Adrenal gland (tissue), 12 donors: ENCODE measurements around the gene RNU6-9. TPM values are rescaled to one million over a fixed set of nuclear protein-coding genes. Genes with fewer than 3 reads are reported as not detected.

Experiments used
- DNase-seq, 7 donors: peaks; one replicate each; pipeline ENCODE4 v3.0.0-alpha.2; 2019 to 2020
- H3K27ac ChIP-seq, 5 donors: fragments of 200-600 bp; sonication (generic) in 4 of 5; 1 replicate in 3 of 5; 2 replicates in 2 of 5; pipeline versions ENCODE4 v1.5.1 to v1.8.0; 2016 to 2020; ENCODE audit warnings: mild to moderate bottlenecking in 1 of 5
- H3K27me3 ChIP-seq: fragments of 200-600 bp; 2 replicates; pipeline ENCODE4 v1.8.0; 2021
- H3K36me3 ChIP-seq, 2 donors: fragments of 200-600 bp; replicated peaks in 1 of 2; 1 replicate in 1 of 2; 2 replicates in 1 of 2; pipeline versions ENCODE4 v1.5.1 to v1.8.0; 2018 to 2022
- H3K4me1 ChIP-seq, 2 donors: fragments of 200-600 bp; replicated peaks in 1 of 2; 1 replicate in 1 of 2; 2 replicates in 1 of 2; pipeline versions ENCODE4 v1.5.1 to v1.8.0; 2018 to 2021
- H3K4me3 ChIP-seq, 4 donors: fragments of 200-600 bp; sonication (generic) in 3 of 4; one replicate each; pipeline ENCODE4 v1.5.1; 2016 to 2018
- H3K9me3 ChIP-seq, 3 donors: fragments of 200-600 bp; sonication (generic) in 1 of 3; replicated peaks in 1 of 3; 1 replicate in 2 of 3; 2 replicates in 1 of 3; pipeline versions ENCODE4 v1.5.1 to v1.8.0; 2016 to 2021
- CTCF ChIP-seq, 6 experiments: fragments of 450-650 bp in 4 of 6; fragments of 200-600 bp in 2 of 6; sonication (generic) in 1 of 6; IDR thresholded peaks; 1 replicate in 5 of 6; 2 replicates in 1 of 6; pipeline versions ENCODE4 v1.5.1 to v1.8.0; 2016 to 2021; ENCODE audit warnings: antibody characterized with exemption in 6 of 6, mild to moderate bottlenecking in 2 of 6, moderate library complexity in 1 of 6
- POLR2A ChIP-seq, 2 donors: fragments of 450-650 bp; IDR thresholded peaks; one replicate each; pipeline ENCODE4 v1.6.1; 2017; ENCODE audit warnings: antibody characterized with exemption in 2 of 2, mild to moderate bottlenecking in 2 of 2, moderate library complexity in 1 of 2
- WGBS, 4 donors: extraction: QIAGEN DNeasy Blood & Tissue Kit in 2 of 4; methylation state at CpG; one replicate each; pipeline versions ENCODE4 v1.1.5 to v1.1.7; 2013 to 2017; 5-methylcytosine and 5-hydroxymethylcytosine counted together
- intact Hi-C, 2 donors: fragments of 100-400 bp; cut with DNase I; formaldehyde crosslinking; loops; one replicate each; pipeline versions ENCODE4 v1.14.1 to v1.15.0; 2022 to 2023
- polyA plus RNA-seq, 3 donors: library from polyadenylated mRNA; stranded (reverse); fragments of 200-250 nt in 2 of 3; fragments of 350-450 nt in 1 of 3; fragmentation: Illumina TruSeq in 1 of 3; extraction: RNeasy Lipid Tissue Mini Kit (QIAGEN cat#74804) in 1 of 3; gene quantifications; one replicate each; pipeline ENCODE4 v1.2.3, GENCODE V29; 2013 to 2014
- total RNA-seq, 9 donors: library from RNA; depleted of rRNA in 4 of 9; stranded (reverse); fragments of >200 nt in 4 of 9; fragments of 120-200 nt in 1 of 9; fragmentation: NEBNext Ultra II Directional in 1 of 9; extraction: Animal tissue kit (Norgen Biotek cat#: 25700) in 1 of 9; gene quantifications; one replicate each; pipeline versions ENCODE4 v1.1.0 to v1.2.4, GENCODE V29; 2013 to 2023
- donor health status: healthy with polysubstance abuse.
- donor health status: Bipolar disorder and iron deficiency.
- donor health status: DM: yes; HTN: yes; CAD: no.
- donor health status: DM: no; HTN: no; CAD: no.
- donor health status: DM: no; HTN: no; CAD: no.
- donor health status: DM: yes; HTN: yes; CAD: no.

The RNU6-9 gene
- total and polyA plus RNA-seq, 12 donors = not detected

GRCh38 chr19:902093-902370 is 8.7 kb downstream of the RNU6-9 start:
- intact Hi-C loops = no loop called here
- Histone ChIP-seq H3K27ac (no peak overlapping the region), H3K27me3 (no peaks in the 10 kb centered on the region), H3K9me3 (no peaks in the 10 kb centered on the region), H3K36me3 (peaks cover 0 to 2% of the 10 kb centered on the region in 2 donors), H3K4me3 (no peak overlapping the region), H3K4me1 (peaks cover 3 to 6% of the 10 kb centered on the region in 2 donors)
- 69 to 94% (median 77%) methylated on average over 4 to 7 of the region's 7 CpGs for WGBS, 4 donors
- DNase-seq = no peak
- no peak for TF ChIP-seq CTCF (IDR thresholded peaks at IDR 0.05)
- no peak for TF ChIP-seq POLR2A (IDR thresholded peaks at IDR 0.05)

GRCh38 chr19:902446-903226 is 9.4 kb downstream of the RNU6-9 start:
- DNase-seq = peak in 1 of 7 donors; percentile 40
- Histone ChIP-seq H3K27me3 (no peaks in the 10 kb centered on the region), H3K4me1 (peaks cover 3 to 6% of the 10 kb centered on the region in 2 donors), H3K27ac (no peak overlapping the region), H3K36me3 (no peaks in the 10 kb centered on the region), H3K9me3 (no peaks in the 10 kb centered on the region), H3K4me3 (no peak overlapping the region)
- no peak for TF ChIP-seq CTCF (IDR thresholded peaks at IDR 0.05)
- no peak for TF ChIP-seq POLR2A (IDR thresholded peaks at IDR 0.05)
- intact Hi-C loops = no loop called here
- WGBS, 4 donors = 56 to 73% (median 71%) methylated on average over 14 of the region's 14 CpGs

GRCh38 chr19:903266-903797 is 10.0 kb downstream of the RNU6-9 start:
- Histone ChIP-seq H3K27me3 (no peaks in the 10 kb centered on the region), H3K9me3 (no peaks in the 10 kb centered on the region), H3K27ac (no peak overlapping the region), H3K36me3 (no peaks in the 10 kb centered on the region), H3K4me1 (peaks cover 3 to 6% of the 10 kb centered on the region in 2 donors), H3K4me3 (no peak overlapping the region)
- intact Hi-C loops = no loop called here
- no peak for DNase-seq
- TF ChIP-seq POLR2A (IDR thresholded peaks at IDR 0.05) = no peak
- TF ChIP-seq CTCF (IDR thresholded peaks at IDR 0.05) = no peak
- 66 to 76% (median 74%) methylated on average over 26 to 32 of the region's 32 CpGs for WGBS, 4 donors

- no peak for DNase-seq
- Histone ChIP-seq H3K27ac (no peak overlapping the region), H3K9me3 (no peaks in the 10 kb centered on the region), H3K36me3 (no peaks in the 10 kb centered on the region), H3K4me1 (peaks cover 3 to 10% of the 10 kb centered on the region in 2 donors), H3K4me3 (no peak overlapping the region), H3K27me3 (no peaks in the 10 kb centered on the region)
- TF ChIP-seq CTCF (IDR thresholded peaks at IDR 0.05) = no peak
- no peak for TF ChIP-seq POLR2A (IDR thresholded peaks at IDR 0.05)
- intact Hi-C loops = no loop called here
- 93 to 95% (median 93%) methylated on average over 8 of the region's 8 CpGs for WGBS, 4 donors
These were observed 11.3 kb downstream of the RNU6-9 start for GRCh38 chr19:904545-904944.
